SU-DHL-6 (cell line): Measurements from ENCODE around the gene FBXO24.
"Not testable (repeated sequence)": the region's sequence is repeated elsewhere in the genome, so short reads cannot be mapped to it uniquely, and the experiment has no call there.

Experiments used
- EZH2phosphoT487 ChIP-seq: fragments of 200-600 bp; sonication (generic), shearing (Covaris generic); conservative IDR thresholded peaks from 2 replicates; pipeline ENCODE4 v1.6.1; 2018; ENCODE audit warnings: mild to moderate bottlenecking, antibody characterized with exemption, low read length, moderate library complexity, mixed read lengths
- TF ChIP-seq, protein P1 (sequence below): fragments of 200-600 bp; sonication (generic); IDR thresholded peaks from one replicate; pipeline ENCODE4 v1.5.1; 2017; ENCODE audit warnings: antibody characterized with exemption, mild to moderate bottlenecking, low read length, moderate library complexity; ENCODE audit not compliant: insufficient read depth, poor library complexity, severe bottlenecking

DNA sequence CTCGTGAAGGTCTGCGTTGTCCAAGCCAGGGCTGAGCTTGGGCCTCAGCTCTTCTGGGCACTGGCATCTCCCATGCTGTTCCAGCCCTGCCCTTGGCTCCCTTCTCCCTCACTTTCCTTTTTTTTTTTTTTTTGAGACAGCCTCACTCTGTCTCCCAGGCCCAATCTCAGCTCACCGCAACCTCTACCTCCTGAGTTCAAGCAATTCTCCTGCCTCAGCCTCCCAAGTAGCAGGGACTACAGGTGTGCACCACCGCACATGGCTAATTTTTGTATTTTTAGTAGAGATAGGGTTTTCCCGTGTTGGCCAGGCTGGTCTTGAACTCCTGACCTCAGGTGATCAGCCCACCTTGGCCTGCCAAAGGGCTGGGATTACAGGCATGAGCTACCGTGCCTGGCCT is 21.7 kb upstream of the FBXO24 start:
- TF ChIP-seq, protein P1, sequence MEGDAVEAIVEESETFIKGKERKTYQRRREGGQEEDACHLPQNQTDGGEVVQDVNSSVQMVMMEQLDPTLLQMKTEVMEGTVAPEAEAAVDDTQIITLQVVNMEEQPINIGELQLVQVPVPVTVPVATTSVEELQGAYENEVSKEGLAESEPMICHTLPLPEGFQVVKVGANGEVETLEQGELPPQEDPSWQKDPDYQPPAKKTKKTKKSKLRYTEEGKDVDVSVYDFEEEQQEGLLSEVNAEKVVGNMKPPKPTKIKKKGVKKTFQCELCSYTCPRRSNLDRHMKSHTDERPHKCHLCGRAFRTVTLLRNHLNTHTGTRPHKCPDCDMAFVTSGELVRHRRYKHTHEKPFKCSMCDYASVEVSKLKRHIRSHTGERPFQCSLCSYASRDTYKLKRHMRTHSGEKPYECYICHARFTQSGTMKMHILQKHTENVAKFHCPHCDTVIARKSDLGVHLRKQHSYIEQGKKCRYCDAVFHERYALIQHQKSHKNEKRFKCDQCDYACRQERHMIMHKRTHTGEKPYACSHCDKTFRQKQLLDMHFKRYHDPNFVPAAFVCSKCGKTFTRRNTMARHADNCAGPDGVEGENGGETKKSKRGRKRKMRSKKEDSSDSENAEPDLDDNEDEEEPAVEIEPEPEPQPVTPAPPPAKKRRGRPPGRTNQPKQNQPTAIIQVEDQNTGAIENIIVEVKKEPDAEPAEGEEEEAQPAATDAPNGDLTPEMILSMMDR: not testable (repeated sequence)
- not testable (repeated sequence) for TF ChIP-seq EZH2phosphoT487
